HFF-Myc (cell line): ENCODE results near the gene ARID1A.

Experiments used
- DNase-seq: peaks from one replicate; pipeline ENCODE4 v3.0.0-alpha.2; 2011; ENCODE audit warnings: low read depth; ENCODE audit errors: extremely low read depth
- H3K4me3 ChIP-seq: replicated peaks from 2 replicates; pipeline ENCODE4 v1.5.1; 2011; ENCODE audit warnings: low read depth, mild to moderate bottlenecking, control low read depth, low read length
- CTCF ChIP-seq: IDR thresholded peaks from 2 replicates; pipeline ENCODE4 v1.5.1; 2012; ENCODE audit warnings: mild to moderate bottlenecking, low read depth, low read length, control low read depth; ENCODE audit errors: missing control alignments

Gene ARID1A

GRCh38 chr1:26727476-26727875 lies 31.7 kb downstream of the ARID1A start:
- DNase-seq = no peak
- no peak overlapping the region for H3K4me3 ChIP-seq
- no peak for TF ChIP-seq CTCF

- H3K4me3 ChIP-seq = no peak overlapping the region
- DNase-seq = no peak
- TF ChIP-seq CTCF = no peak
Observed at GRCh38 chr1:26728645-26729044, 32.8 kb downstream of the ARID1A start.

- TF ChIP-seq CTCF = no peak
- DNase-seq = no peak
Observed at GRCh38 chr1:26729633-26730032, 33.8 kb downstream of the ARID1A start.

GRCh38 chr1:26730695-26731094 lies 34.9 kb downstream of the ARID1A start:
- no peak overlapping the region for H3K4me3 ChIP-seq
- no peak for DNase-seq
- TF ChIP-seq CTCF = no peak

More at GRCh38 chr1:26729633-26730032, 33.8 kb downstream of the ARID1A start:
- no peak overlapping the region for H3K4me3 ChIP-seq

GRCh38 chr1:26731233-26731902 lies 35.6 kb downstream of the ARID1A start:
- H3K4me3 ChIP-seq = no peak overlapping the region
- DNase-seq = no peak
- TF ChIP-seq CTCF = no peak

GRCh38 chr1:26733392-26733791 lies 37.6 kb downstream of the ARID1A start:
- no peak overlapping the region for H3K4me3 ChIP-seq
- DNase-seq = no peak
- no peak for TF ChIP-seq CTCF

GRCh38 chr1:26733982-26734381 lies 38.2 kb downstream of the ARID1A start:
- no peak for DNase-seq
- TF ChIP-seq CTCF = no peak
- no peak overlapping the region for H3K4me3 ChIP-seq
